Neural progenitor cell (in vitro differentiated cells): ENCODE results near the gene GABBR2. TPM values are rescaled to one million over a fixed set of nuclear protein-coding genes. Genes with fewer than 3 reads are reported as not detected.

Experiments used
- DNase-seq: peaks from one replicate; pipeline ENCODE4 v3.0.0-alpha.2; 2016; ENCODE audit warnings: low spot score
- H2AFZ ChIP-seq: fragments of 200-600 bp; sonication (generic); replicated peaks from 2 replicates; pipeline ENCODE4 v1.6.1; 2016; ENCODE audit warnings: antibody characterized with exemption
- H3F3A ChIP-seq: fragments of 200-600 bp; sonication (generic); 2 replicates; pipeline ENCODE4 v1.6.1; 2016; ENCODE audit warnings: antibody characterized with exemption, low read depth
- H3K27ac ChIP-seq: fragments of 200-600 bp; sonication (generic); 2 replicates; pipeline ENCODE4 v1.5.1; 2016; ENCODE audit warnings: mild to moderate bottlenecking
- H3K27me3 ChIP-seq: fragments of 200-600 bp; sonication (generic); 2 replicates; pipeline ENCODE4 v1.6.1; 2016; ENCODE audit warnings: mild to moderate bottlenecking, moderate library complexity
- H3K36me3 ChIP-seq: fragments of 200-600 bp; sonication (generic); 2 replicates; pipeline ENCODE4 v1.5.1; 2016
- H3K4me1 ChIP-seq: fragments of 200-600 bp; sonication (generic); 2 replicates; pipeline ENCODE4 v1.6.1; 2016; ENCODE audit warnings: mixed run types
- H3K4me2 ChIP-seq: fragments of 200-600 bp; sonication (generic); 2 replicates; pipeline ENCODE4 v1.6.1; 2016
- H3K4me3 ChIP-seq: fragments of 200-600 bp; sonication (generic); 2 replicates; pipeline ENCODE4 v1.5.1; 2016
- H3K79me2 ChIP-seq: fragments of 200-600 bp; sonication (generic); 2 replicates; pipeline ENCODE4 v1.6.1; 2016; ENCODE audit warnings: low read depth
- H3K9ac ChIP-seq: fragments of 200-600 bp; sonication (generic); 2 replicates; pipeline ENCODE4 v1.6.1; 2016
- H3K9me3 ChIP-seq: fragments of 200-600 bp; sonication (generic); 2 replicates; pipeline ENCODE4 v1.5.1; 2016; ENCODE audit warnings: low read depth
- H4K20me1 ChIP-seq: fragments of 200-600 bp; sonication (generic); 2 replicates; pipeline ENCODE4 v1.6.1; 2016; ENCODE audit warnings: low read depth
- H3K27ac Mint-ChIP-seq: 3 replicates; pipeline ENCODE4 v1.8.0; 2021; ENCODE audit warnings: mixed read lengths
- H3K27me3 Mint-ChIP-seq: 2 replicates; pipeline ENCODE4 v1.8.0; 2022; ENCODE audit warnings: low read depth, mild to moderate bottlenecking, inconsistent platforms, moderate library complexity, mixed read lengths; ENCODE audit not compliant: insufficient read depth
- H3K36me3 Mint-ChIP-seq: 3 replicates; pipeline ENCODE4 v1.8.0; 2021; ENCODE audit warnings: mixed read lengths
- H3K4me1 Mint-ChIP-seq: 3 replicates; pipeline ENCODE4 v1.8.0; 2021; ENCODE audit warnings: mixed read lengths
- H3K4me3 Mint-ChIP-seq: 3 replicates; pipeline ENCODE4 v1.8.0; 2021; ENCODE audit warnings: mild to moderate bottlenecking, moderate library complexity, mixed read lengths
- H3K9me3 Mint-ChIP-seq: 3 replicates; pipeline ENCODE4 v1.8.0; 2020; ENCODE audit warnings: mixed read lengths
- EZH2 ChIP-seq: fragments of 200-600 bp; sonication (generic); IDR thresholded peaks from 2 replicates; pipeline ENCODE4 v1.6.1; 2017; ENCODE audit warnings: antibody characterized with exemption, mild to moderate bottlenecking, moderate library complexity
- EZH2phosphoT487 ChIP-seq: fragments of 200-600 bp; sonication (generic); IDR thresholded peaks from 2 replicates; pipeline ENCODE4 v1.6.1; 2017; ENCODE audit warnings: antibody characterized with exemption
- total RNA-seq: library from RNA; depleted of rRNA; stranded (reverse); fragments of >200 nt; gene quantifications from 2 replicates; pipeline ENCODE4 v1.2.3, GENCODE V29; 2015; ENCODE audit warnings: low replicate concordance
- TF ChIP-seq, protein P1 (sequence below): fragments of 200-600 bp; sonication (generic); IDR thresholded peaks from 2 replicates; pipeline ENCODE4 v1.5.1; 2017; ENCODE audit warnings: antibody characterized with exemption, mild to moderate bottlenecking

Gene GABBR2
- total RNA-seq, 1 donor from 2014 or later, result not detected

DNA sequence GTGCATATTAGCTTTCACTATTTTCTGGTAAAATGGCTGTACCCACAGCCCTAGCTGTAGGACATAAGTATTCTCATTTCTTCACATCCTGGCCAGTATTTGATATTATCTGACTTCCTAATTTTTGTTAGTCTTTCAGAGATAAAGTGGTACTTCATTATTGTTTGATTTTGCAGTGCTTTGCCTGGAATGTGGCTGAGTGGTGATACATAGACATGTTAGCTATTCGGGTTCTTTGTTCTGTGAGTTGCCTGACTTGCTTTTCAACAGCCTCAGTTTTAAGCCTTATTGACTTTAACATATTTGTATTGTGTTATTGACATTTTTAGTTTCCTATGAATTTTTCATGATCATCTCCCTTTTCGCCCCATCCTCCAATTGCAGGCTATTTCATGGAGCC lies 161.1 kb downstream of the GABBR2 start:
- no peaks in the 10 kb centered on the region for H3K9me3 ChIP-seq
- H3K36me3 ChIP-seq, result no peaks in the 10 kb centered on the region
- no peaks in the 10 kb centered on the region for H3K79me2 ChIP-seq
- no peak for DNase-seq
- peaks cover 14% of the 10 kb centered on the region for H3K4me1 Mint-ChIP-seq
- H3K27me3 ChIP-seq, result no peaks in the 10 kb centered on the region
- H3K4me3 Mint-ChIP-seq, result no peak overlapping the region
- H3K4me3 ChIP-seq, result no peak overlapping the region
- H3K27me3 Mint-ChIP-seq, result no peaks in the 10 kb centered on the region
- H3K4me1 ChIP-seq, result peaks cover 13% of the 10 kb centered on the region
- no peaks in the 10 kb centered on the region for H3K36me3 Mint-ChIP-seq
- H3K4me2 ChIP-seq, result no peak overlapping the region
- H3K27ac ChIP-seq, result no peak overlapping the region
- H2AFZ ChIP-seq, result no peak overlapping the region
- no peaks in the 10 kb centered on the region for H4K20me1 ChIP-seq
- H3K9me3 Mint-ChIP-seq, result no peaks in the 10 kb centered on the region
- H3K27ac Mint-ChIP-seq, result no peak overlapping the region
- no peak overlapping the region for H3K9ac ChIP-seq
- peaks cover 11% of the 10 kb centered on the region for H3F3A ChIP-seq
- TF ChIP-seq, protein P1, sequence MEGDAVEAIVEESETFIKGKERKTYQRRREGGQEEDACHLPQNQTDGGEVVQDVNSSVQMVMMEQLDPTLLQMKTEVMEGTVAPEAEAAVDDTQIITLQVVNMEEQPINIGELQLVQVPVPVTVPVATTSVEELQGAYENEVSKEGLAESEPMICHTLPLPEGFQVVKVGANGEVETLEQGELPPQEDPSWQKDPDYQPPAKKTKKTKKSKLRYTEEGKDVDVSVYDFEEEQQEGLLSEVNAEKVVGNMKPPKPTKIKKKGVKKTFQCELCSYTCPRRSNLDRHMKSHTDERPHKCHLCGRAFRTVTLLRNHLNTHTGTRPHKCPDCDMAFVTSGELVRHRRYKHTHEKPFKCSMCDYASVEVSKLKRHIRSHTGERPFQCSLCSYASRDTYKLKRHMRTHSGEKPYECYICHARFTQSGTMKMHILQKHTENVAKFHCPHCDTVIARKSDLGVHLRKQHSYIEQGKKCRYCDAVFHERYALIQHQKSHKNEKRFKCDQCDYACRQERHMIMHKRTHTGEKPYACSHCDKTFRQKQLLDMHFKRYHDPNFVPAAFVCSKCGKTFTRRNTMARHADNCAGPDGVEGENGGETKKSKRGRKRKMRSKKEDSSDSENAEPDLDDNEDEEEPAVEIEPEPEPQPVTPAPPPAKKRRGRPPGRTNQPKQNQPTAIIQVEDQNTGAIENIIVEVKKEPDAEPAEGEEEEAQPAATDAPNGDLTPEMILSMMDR, result no peak
- TF ChIP-seq EZH2, result no peak
- no peak for TF ChIP-seq EZH2phosphoT487

DNA sequence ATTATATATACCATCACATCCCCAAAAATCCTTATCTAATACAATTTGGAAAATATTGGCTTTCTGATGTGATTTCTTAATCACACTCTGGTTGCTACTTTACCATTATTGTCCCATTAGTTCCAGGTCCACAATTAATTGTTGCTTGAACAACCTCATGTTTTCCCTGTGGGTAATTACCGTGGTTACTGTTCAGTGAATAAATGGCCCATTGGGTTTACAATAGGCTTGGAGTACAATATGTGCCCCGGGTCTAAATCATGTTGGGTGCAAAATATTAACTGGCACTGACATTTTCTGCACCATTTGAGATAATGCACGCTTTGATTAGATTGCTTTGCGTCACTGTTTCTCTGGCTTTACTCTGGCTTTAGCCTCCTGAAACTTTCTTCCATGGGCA lies 163.7 kb downstream of the GABBR2 start:
- Mint-ChIP-seq H3K27ac (no peak overlapping the region), H3K36me3 (no peaks in the 10 kb centered on the region), H3K27me3 (peaks cover 3% of the 10 kb centered on the region), H3K9me3 (no peaks in the 10 kb centered on the region), H3K4me3 (no peak overlapping the region), H3K4me1 (peaks cover 7% of the 10 kb centered on the region)
- Histone ChIP-seq H3K79me2 (no peaks in the 10 kb centered on the region), H3F3A (no peaks in the 10 kb centered on the region), H3K4me1 (no peaks in the 10 kb centered on the region), H2AFZ (no peak overlapping the region), H3K27ac (no peak overlapping the region), H3K36me3 (no peaks in the 10 kb centered on the region), H3K4me2 (no peak overlapping the region), H3K27me3 (no peaks in the 10 kb centered on the region), H3K9ac (no peak overlapping the region), H3K9me3 (no peaks in the 10 kb centered on the region), H3K4me3 (no peak overlapping the region), H4K20me1 (no peaks in the 10 kb centered on the region)
- TF ChIP-seq EZH2phosphoT487 (no peak), EZH2 (no peak)
- TF ChIP-seq, protein P1, result no peak
- no peak for DNase-seq

DNA sequence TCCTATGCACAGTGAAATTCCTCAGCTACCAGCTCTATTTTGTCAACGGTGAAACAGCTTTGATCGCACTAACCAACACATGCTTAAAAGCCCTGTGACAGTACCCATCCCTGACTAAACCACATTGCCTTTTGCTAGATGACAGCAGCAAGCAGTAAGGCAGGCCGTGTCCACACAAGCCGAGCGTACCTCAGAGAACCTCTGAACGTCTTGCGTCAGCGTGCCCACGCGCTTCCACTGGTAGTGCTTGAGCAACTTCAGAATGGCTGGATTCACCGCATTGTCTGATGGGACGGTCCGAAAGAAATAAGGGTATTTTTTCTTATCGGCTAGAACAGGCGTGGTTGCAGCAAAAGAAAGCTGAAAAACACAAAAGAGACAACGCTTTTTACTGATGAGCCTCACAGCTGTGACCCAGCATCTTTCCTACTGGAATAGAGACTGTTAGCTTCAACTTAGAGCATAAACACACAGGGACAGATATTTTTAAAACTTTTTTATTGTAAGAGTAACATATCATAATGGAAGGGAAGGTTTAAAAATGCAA lies 167.0 kb downstream of the GABBR2 start:
- no peaks in the 10 kb centered on the region for H3K79me2 ChIP-seq
- Mint-ChIP-seq H3K36me3 (no peaks in the 10 kb centered on the region), H3K27ac (peak overlapping the region; percentile 9), H3K4me1 (peaks cover 11% of the 10 kb centered on the region), H3K9me3 (peaks cover 2% of the 10 kb centered on the region), H3K4me3 (no peak overlapping the region), H3K27me3 (peaks cover 11% of the 10 kb centered on the region)
- TF ChIP-seq, protein P1, result no peak
- TF ChIP-seq EZH2, result no peak
- TF ChIP-seq EZH2phosphoT487, result no peak
- H3K9me3 ChIP-seq, result no peaks in the 10 kb centered on the region
- no peak overlapping the region for H3K27ac ChIP-seq
- no peak overlapping the region for H3K4me2 ChIP-seq
- no peaks in the 10 kb centered on the region for H3F3A ChIP-seq
- H3K4me3 ChIP-seq, result no peak overlapping the region
- H4K20me1 ChIP-seq, result no peaks in the 10 kb centered on the region
- DNase-seq, result no peak
- H3K27me3 ChIP-seq, result no peaks in the 10 kb centered on the region
- H3K4me1 ChIP-seq, result no peaks in the 10 kb centered on the region
- no peak overlapping the region for H3K9ac ChIP-seq
- no peak overlapping the region for H2AFZ ChIP-seq
- no peaks in the 10 kb centered on the region for H3K36me3 ChIP-seq
